ENCODE results near the gene GARRE1. TPM values are rescaled to one million over a fixed set of nuclear protein-coding genes. Genes with fewer than 3 reads are reported as not detected.

GARRE1 gene
- total RNA-seq, 2 donors from 2014 or later = 21.9 to 27.9 TPM

- DNase-seq = no peak
- H3K27me3 Mint-ChIP-seq (ENCODE audit: insufficient read depth) = no peaks in the 10 kb centered on the region
- Histone ChIP-seq H3K27ac (ENCODE audit: low read depth, low read length) (no peak overlapping the region), H3K27me3 (ENCODE audit: control insufficient read depth, insufficient read depth, low read length, poor library complexity, severe bottlenecking) (no peaks in the 10 kb centered on the region), H3K36me3 (ENCODE audit: control insufficient read depth, insufficient read depth, low read length) (no peaks in the 10 kb centered on the region), H3K4me3 (ENCODE audit: low read length) (no peak overlapping the region), H3K4me1 (ENCODE audit: control insufficient read depth, insufficient read depth, low read length) (peaks cover 6% of the 10 kb centered on the region), H3K9ac (ENCODE audit: extremely low read depth, low read length, poor library complexity, severe bottlenecking) (peak overlapping the region; percentile 22), H3K9me3 (ENCODE audit: control insufficient read depth, low read length) (no peaks in the 10 kb centered on the region)
- H3K4me1 Mint-ChIP-seq = peaks cover 24% of the 10 kb centered on the region
- TF ChIP-seq, protein P1, sequence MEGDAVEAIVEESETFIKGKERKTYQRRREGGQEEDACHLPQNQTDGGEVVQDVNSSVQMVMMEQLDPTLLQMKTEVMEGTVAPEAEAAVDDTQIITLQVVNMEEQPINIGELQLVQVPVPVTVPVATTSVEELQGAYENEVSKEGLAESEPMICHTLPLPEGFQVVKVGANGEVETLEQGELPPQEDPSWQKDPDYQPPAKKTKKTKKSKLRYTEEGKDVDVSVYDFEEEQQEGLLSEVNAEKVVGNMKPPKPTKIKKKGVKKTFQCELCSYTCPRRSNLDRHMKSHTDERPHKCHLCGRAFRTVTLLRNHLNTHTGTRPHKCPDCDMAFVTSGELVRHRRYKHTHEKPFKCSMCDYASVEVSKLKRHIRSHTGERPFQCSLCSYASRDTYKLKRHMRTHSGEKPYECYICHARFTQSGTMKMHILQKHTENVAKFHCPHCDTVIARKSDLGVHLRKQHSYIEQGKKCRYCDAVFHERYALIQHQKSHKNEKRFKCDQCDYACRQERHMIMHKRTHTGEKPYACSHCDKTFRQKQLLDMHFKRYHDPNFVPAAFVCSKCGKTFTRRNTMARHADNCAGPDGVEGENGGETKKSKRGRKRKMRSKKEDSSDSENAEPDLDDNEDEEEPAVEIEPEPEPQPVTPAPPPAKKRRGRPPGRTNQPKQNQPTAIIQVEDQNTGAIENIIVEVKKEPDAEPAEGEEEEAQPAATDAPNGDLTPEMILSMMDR (conservative IDR thresholded peaks at IDR 0.05) = no peak
- peak overlapping the region; percentile 2 for H3K27ac Mint-ChIP-seq
- H3K36me3 Mint-ChIP-seq (ENCODE audit: low read depth) = peaks cover 3% of the 10 kb centered on the region
- 89 to 96% methylated on average over 4 to 7 of the region's 8 CpGs for WGBS, 2 experiments (ENCODE audit: insufficient coverage in 1 of 2, insufficient read length in 1 of 2)
- H3K4me3 Mint-ChIP-seq = no peak overlapping the region
- no peaks in the 10 kb centered on the region for H3K9me3 Mint-ChIP-seq
Observed at GRCh38 chr19:34269081-34269480, 14.7 kb downstream of the GARRE1 start.

DNA sequence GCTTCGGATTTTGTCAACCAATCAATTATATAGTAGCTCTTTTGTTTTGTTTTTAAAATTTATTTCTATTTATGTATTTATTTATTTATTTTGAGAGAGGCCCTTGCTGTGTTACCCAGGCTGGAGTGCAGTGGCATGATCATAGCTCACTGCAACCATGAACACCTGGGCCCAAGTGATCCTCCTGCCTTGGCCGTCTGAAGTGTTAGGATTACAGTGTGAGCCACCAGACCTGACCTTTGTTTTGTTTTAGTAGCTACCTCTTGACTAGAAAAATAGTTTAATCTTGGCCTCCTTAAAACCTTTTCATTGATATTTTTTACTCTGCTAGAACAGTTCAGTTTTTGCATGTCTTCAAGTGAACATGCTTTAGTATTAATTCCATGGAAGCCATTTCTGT, 15.1 kb downstream of the GARRE1 start:
- peak overlapping the region; percentile 78 for H3K27ac Mint-ChIP-seq
- H3K36me3 ChIP-seq (ENCODE audit: control insufficient read depth, insufficient read depth, low read length) = no peaks in the 10 kb centered on the region
- H3K27me3 Mint-ChIP-seq (ENCODE audit: insufficient read depth) = no peaks in the 10 kb centered on the region
- no peaks in the 10 kb centered on the region for H3K27me3 ChIP-seq (ENCODE audit: control insufficient read depth, insufficient read depth, low read length, poor library complexity, severe bottlenecking)
- TF ChIP-seq, protein P1 (conservative IDR thresholded peaks at IDR 0.05) = no peak
- DNase-seq = no peak
- no peak overlapping the region for H3K4me3 Mint-ChIP-seq
- H3K4me1 ChIP-seq (ENCODE audit: control insufficient read depth, insufficient read depth, low read length) = peaks cover 10% of the 10 kb centered on the region
- H3K9me3 ChIP-seq (ENCODE audit: control insufficient read depth, low read length) = no peaks in the 10 kb centered on the region
- no peak overlapping the region for H3K9ac ChIP-seq (ENCODE audit: extremely low read depth, low read length, poor library complexity, severe bottlenecking)
- peaks cover 3% of the 10 kb centered on the region for H3K36me3 Mint-ChIP-seq (ENCODE audit: low read depth)
- H3K9me3 Mint-ChIP-seq = no peaks in the 10 kb centered on the region
- no peak overlapping the region for H3K4me3 ChIP-seq (ENCODE audit: low read length)
- 75 to 84% methylated on average over 1 of the region's 2 CpGs for WGBS, 2 experiments (ENCODE audit: insufficient coverage in 1 of 2, insufficient read length in 1 of 2)
- H3K27ac ChIP-seq (ENCODE audit: low read depth, low read length) = no peak overlapping the region
- peaks cover 26% of the 10 kb centered on the region for H3K4me1 Mint-ChIP-seq

GRCh38 chr19:34269968-34270621, 15.7 kb downstream of the GARRE1 start:
- Histone ChIP-seq H3K9me3 (ENCODE audit: control insufficient read depth, low read length) (no peaks in the 10 kb centered on the region), H3K36me3 (ENCODE audit: control insufficient read depth, insufficient read depth, low read length) (peaks cover under 1% of the 10 kb centered on the region), H3K9ac (ENCODE audit: extremely low read depth, low read length, poor library complexity, severe bottlenecking) (peak overlapping the region; percentile 11), H3K4me1 (ENCODE audit: control insufficient read depth, insufficient read depth, low read length) (peaks cover 10% of the 10 kb centered on the region), H3K27me3 (ENCODE audit: control insufficient read depth, insufficient read depth, low read length, poor library complexity, severe bottlenecking) (no peaks in the 10 kb centered on the region), H3K27ac (ENCODE audit: low read depth, low read length) (no peak overlapping the region), H3K4me3 (ENCODE audit: low read length) (no peak overlapping the region)
- 80 to 83% methylated on average over 3 to 5 of the region's 5 CpGs for WGBS, 2 experiments (ENCODE audit: insufficient coverage in 1 of 2, insufficient read length in 1 of 2)
- Mint-ChIP-seq H3K36me3 (ENCODE audit: low read depth) (peaks cover 3% of the 10 kb centered on the region), H3K27ac (peak overlapping the region; percentile 78), H3K27me3 (ENCODE audit: insufficient read depth) (no peaks in the 10 kb centered on the region), H3K4me3 (no peak overlapping the region), H3K9me3 (no peaks in the 10 kb centered on the region), H3K4me1 (peaks cover 26% of the 10 kb centered on the region)
- TF ChIP-seq, protein P1 (conservative IDR thresholded peaks at IDR 0.05) = no peak
- peak; percentile 73 for DNase-seq

All from endodermal cell (in vitro differentiated cells).